ENCODE measurements around the gene ZEB1. TPM values are rescaled to one million over a fixed set of nuclear protein-coding genes. Genes with fewer than 3 reads are reported as not detected.

Gene ZEB1
- total RNA-seq, 8 experiments from 2014 or later: 14.8 to 104 (median 50.3) TPM

GRCh38 chr10:31321396-31321941 is 2.5 kb downstream of the ZEB1 start:
- in situ Hi-C loops (cut with MboI; ENCODE audit: low pct_unique_long_range_greater_than_20kb in 2 of 9, low sequenced_read_pairs in 9 of 9, unreplicated experiment in 9 of 9): loop anchor here in 2 of 9 experiments (25.0 kb wide), 1 partner anchor 534 kb away; no protein-coding TSS in a partner anchor
- 0 to 35% (median 6%) methylated on average over 1 to 10 of the region's 10 CpGs; no CpG with 5 or more reads in 1 of the 10 experiments for WGBS, 10 experiments
- no peak for ATAC-seq (replicated peaks in 6 of 8)
- Histone ChIP-seq H3K4me3 (peak overlapping the region; percentile 88 to 100 (median 99)), H3K4me1 (replicated peaks in 1 of 2) (peaks cover 0 to 3% of the 10 kb centered on the region in 2 donors), H3K27ac (peak overlapping the region; percentile 75 to 84)

GRCh38 chr10:31322647-31323046 is 3.6 kb downstream of the ZEB1 start:
- WGBS, 10 experiments: 0 to 100% (median 45%) methylated on average over 1 to 2 of the region's 2 CpGs; no CpG with 5 or more reads in 1 of the 10 experiments
- ATAC-seq (replicated peaks in 6 of 8): peak in 2 of 8 experiments; percentile 18 to 23
- H3K4me1 ChIP-seq (replicated peaks in 1 of 2): peaks cover 0 to 3% of the 10 kb centered on the region in 2 donors
- H3K27ac ChIP-seq: peak overlapping the region in 1 of 2 donors; percentile 84
- in situ Hi-C loops (cut with MboI; ENCODE audit: low pct_unique_long_range_greater_than_20kb in 2 of 9, low sequenced_read_pairs in 9 of 9, unreplicated experiment in 9 of 9): loop anchor here in 2 of 9 experiments (25.0 kb wide), 1 partner anchor 535 kb away; no protein-coding TSS in a partner anchor
- H3K4me3 ChIP-seq: peak overlapping the region; percentile 88 to 100 (median 99)

DNA sequence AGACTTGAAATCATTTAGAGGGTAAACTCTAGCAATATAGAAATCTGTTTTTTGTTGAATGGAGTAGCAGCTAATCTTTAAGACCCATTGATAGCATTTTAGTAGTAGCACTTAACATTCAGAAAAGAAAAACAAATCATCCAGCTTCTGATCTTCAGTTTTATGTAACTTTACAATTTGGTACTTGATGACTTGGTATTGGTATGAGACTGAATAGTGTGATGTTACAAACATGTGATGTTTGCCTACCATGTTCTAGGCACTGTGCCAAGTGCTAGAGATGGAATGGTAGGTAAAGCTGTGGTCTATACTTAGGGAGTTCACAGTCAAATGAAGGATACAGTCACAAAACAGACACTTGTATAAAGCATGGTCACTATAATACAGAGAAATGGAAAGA is 21.3 kb downstream of the ZEB1 start:
- peak in 1 of 8 experiments; percentile 66 for ATAC-seq (replicated peaks in 6 of 8)
- Histone ChIP-seq H3K27ac (no peak overlapping the region), H3K4me3 (no peak overlapping the region), H3K4me1 (replicated peaks in 1 of 2) (peaks cover 0 to 12% of the 10 kb centered on the region in 2 donors)
- in situ Hi-C loops (cut with MboI; ENCODE audit: low pct_unique_long_range_greater_than_20kb in 2 of 9, low sequenced_read_pairs in 9 of 9, unreplicated experiment in 9 of 9): loop anchor here in 1 of 9 experiments (25.0 kb wide), 1 partner anchor 472 kb away; no protein-coding TSS in a partner anchor

GRCh38 chr10:31341552-31341951 is 22.5 kb downstream of the ZEB1 start:
- H3K4me1 ChIP-seq (replicated peaks in 1 of 2): peaks cover 0 to 12% of the 10 kb centered on the region in 2 donors
- in situ Hi-C loops (cut with MboI; ENCODE audit: low pct_unique_long_range_greater_than_20kb in 2 of 9, low sequenced_read_pairs in 9 of 9, unreplicated experiment in 9 of 9): loop anchor here in 1 of 9 experiments (25.0 kb wide), 1 partner anchor 471 kb away; no protein-coding TSS in a partner anchor
- 30 to 100% (median 94%) methylated on average over 1 of the region's 1 CpG for WGBS, 10 experiments
- no peak overlapping the region for H3K27ac ChIP-seq
- H3K4me3 ChIP-seq: no peak overlapping the region
- no peak for ATAC-seq (replicated peaks in 6 of 8)

DNA sequence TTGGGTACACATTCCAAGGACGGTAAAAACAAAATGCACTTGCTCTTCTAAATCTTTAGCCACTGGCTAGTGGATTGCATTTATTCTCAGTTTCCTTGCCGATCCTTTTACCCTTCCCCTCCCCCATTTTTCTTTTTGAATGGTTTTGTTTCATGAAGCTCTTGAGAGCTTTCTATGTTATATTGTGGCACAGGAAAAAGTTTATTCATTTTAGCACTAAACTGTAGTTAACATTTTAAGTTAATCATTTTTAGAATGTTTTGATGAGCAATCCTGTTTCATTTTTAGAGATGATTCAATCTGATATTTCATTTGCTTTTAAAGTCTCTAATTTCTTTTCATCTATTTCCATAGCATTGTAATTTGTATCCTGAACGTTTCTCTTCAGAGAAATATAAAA is 24.0 kb downstream of the ZEB1 start:
- ATAC-seq (replicated peaks in 6 of 8): no peak
- in situ Hi-C loops (cut with MboI; ENCODE audit: low pct_unique_long_range_greater_than_20kb in 2 of 9, low sequenced_read_pairs in 9 of 9, unreplicated experiment in 9 of 9): loop anchor here in 1 of 9 experiments (25.0 kb wide), 1 partner anchor 469 kb away; no protein-coding TSS in a partner anchor
- H3K4me3 ChIP-seq: no peak overlapping the region
- WGBS, 10 experiments: 0 to 60% (median 44%) methylated on average over 1 to 3 of the region's 3 CpGs; no CpG with 5 or more reads in 1 of the 10 experiments
- H3K4me1 ChIP-seq (replicated peaks in 1 of 2): peaks cover 0 to 12% of the 10 kb centered on the region in 2 donors
- no peak overlapping the region for H3K27ac ChIP-seq

DNA sequence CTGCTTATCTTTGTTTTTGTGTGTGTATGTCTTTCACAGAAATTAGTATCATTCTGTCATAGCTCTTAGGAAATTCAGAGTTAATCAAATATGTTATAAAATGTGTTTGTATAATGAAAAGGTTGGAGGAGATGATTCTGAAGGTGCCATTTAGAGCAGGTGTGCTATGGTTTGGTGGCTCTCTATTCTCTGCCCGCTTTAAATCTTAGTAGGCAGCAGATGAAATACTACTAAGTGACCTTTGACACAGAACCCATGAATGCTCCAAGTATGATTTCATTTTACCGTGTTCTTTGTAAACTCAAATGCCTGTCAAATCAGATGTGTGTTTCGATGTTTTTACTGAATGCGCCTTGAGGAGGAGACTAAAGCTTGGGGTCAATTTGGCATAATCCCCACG is 24.5 kb downstream of the ZEB1 start:
- H3K27ac ChIP-seq: no peak overlapping the region
- peak in 4 of 8 experiments; percentile 21 to 46 (median 34) for ATAC-seq (replicated peaks in 6 of 8)
- in situ Hi-C loops (cut with MboI; ENCODE audit: low pct_unique_long_range_greater_than_20kb in 2 of 9, low sequenced_read_pairs in 9 of 9, unreplicated experiment in 9 of 9): loop anchor here in 1 of 9 experiments (25.0 kb wide), 1 partner anchor 469 kb away; no protein-coding TSS in a partner anchor
- WGBS, 10 experiments: 0 to 89% (median 64%) methylated on average over 1 to 5 of the region's 5 CpGs; no CpG with 5 or more reads in 1 of the 10 experiments
- H3K4me3 ChIP-seq: no peak overlapping the region
- peaks cover 0 to 12% of the 10 kb centered on the region in 2 donors for H3K4me1 ChIP-seq (replicated peaks in 1 of 2)

DNA sequence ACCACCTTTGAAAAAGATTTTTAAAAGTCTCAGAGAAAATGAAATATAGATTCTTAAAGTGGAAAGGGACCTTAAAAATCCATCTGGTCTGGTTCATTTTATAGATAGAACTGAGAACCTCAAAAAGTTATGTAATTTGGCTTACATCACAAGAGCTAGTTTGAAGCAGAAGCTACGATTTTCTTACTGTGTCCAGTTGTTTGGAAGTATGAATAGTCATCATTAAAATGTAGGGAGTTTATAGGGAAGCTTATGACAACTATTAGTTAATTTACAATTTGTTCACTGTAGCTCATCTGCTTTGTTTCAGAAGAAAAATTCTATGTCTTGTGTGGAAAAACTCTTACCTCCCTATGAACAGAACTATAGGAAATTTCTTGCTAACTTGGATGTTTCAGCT is 26.9 kb downstream of the ZEB1 start:
- 25 to 100% (median 71%) methylated on average over 1 of the region's 1 CpG; no CpG with 5 or more reads in 1 of the 10 experiments for WGBS, 10 experiments
- no peak for ATAC-seq (replicated peaks in 6 of 8)
- no peak overlapping the region for H3K4me3 ChIP-seq
- H3K27ac ChIP-seq: no peak overlapping the region
- H3K4me1 ChIP-seq (replicated peaks in 1 of 2): peaks cover 0 to 15% of the 10 kb centered on the region in 2 donors
- in situ Hi-C loops (cut with MboI; ENCODE audit: low pct_unique_long_range_greater_than_20kb in 2 of 9, low sequenced_read_pairs in 9 of 9, unreplicated experiment in 9 of 9): loop anchor here in 1 of 9 experiments (25.0 kb wide), 1 partner anchor 466 kb away; no protein-coding TSS in a partner anchor

- 63 to 100% (median 92%) methylated on average over 1 of the region's 1 CpG; no CpG with 5 or more reads in 3 of the 10 experiments for WGBS, 10 experiments
- Histone ChIP-seq H3K4me1 (replicated peaks in 1 of 2) (peaks cover 0 to 15% of the 10 kb centered on the region in 2 donors), H3K4me3 (no peak overlapping the region), H3K27ac (no peak overlapping the region)
- in situ Hi-C loops (cut with MboI; ENCODE audit: low pct_unique_long_range_greater_than_20kb in 2 of 9, low sequenced_read_pairs in 9 of 9, unreplicated experiment in 9 of 9): loop anchor here in 1 of 9 experiments (25.0 kb wide), 1 partner anchor 465 kb away; no protein-coding TSS in a partner anchor
- no peak for ATAC-seq (replicated peaks in 6 of 8)
Measured at GRCh38 chr10:31346953-31347352, 27.9 kb downstream of the ZEB1 start.

- in situ Hi-C loops (cut with MboI; ENCODE audit: low pct_unique_long_range_greater_than_20kb in 2 of 9, low sequenced_read_pairs in 9 of 9, unreplicated experiment in 9 of 9): loop anchor here in 1 of 9 experiments (25.0 kb wide), 1 partner anchor 465 kb away; no protein-coding TSS in a partner anchor
- ATAC-seq (replicated peaks in 6 of 8): no peak
- Histone ChIP-seq H3K4me3 (no peak overlapping the region), H3K4me1 (replicated peaks in 1 of 2) (peaks cover 0 to 15% of the 10 kb centered on the region in 2 donors), H3K27ac (no peak overlapping the region)
Measured at GRCh38 chr10:31347705-31348104, 28.7 kb downstream of the ZEB1 start.

DNA sequence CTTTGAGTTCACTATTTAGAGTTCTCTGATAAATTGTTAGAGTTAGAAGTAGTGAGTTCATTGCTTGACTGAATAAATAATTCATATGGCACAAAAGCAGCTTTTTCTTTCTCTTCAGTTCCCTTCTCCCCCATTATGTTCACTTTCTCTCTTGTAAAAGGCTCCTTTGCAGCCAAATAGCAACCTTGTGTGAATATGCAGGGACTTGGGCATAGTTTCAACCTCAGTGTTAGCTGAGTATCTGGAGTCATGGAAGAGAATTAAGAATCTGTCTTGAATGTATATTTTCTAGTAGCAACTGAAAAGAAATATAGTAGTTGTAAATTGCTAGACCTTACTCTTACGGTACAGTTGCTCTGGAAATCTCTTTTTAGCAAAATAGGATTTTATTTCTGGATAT is 31.9 kb downstream of the ZEB1 start:
- Histone ChIP-seq H3K27ac (no peak overlapping the region), H3K4me3 (no peak overlapping the region), H3K4me1 (replicated peaks in 1 of 2) (peaks cover 0 to 4% of the 10 kb centered on the region in 2 donors)
- ATAC-seq (replicated peaks in 6 of 8): peak in 3 of 8 experiments; percentile 20 to 79 (median 52)
- 14 to 100% (median 71%) methylated on average over 1 of the region's 1 CpG for WGBS, 10 experiments
- in situ Hi-C loops (cut with MboI; ENCODE audit: low pct_unique_long_range_greater_than_20kb in 2 of 9, low sequenced_read_pairs in 9 of 9, unreplicated experiment in 9 of 9): no loop called here

DNA sequence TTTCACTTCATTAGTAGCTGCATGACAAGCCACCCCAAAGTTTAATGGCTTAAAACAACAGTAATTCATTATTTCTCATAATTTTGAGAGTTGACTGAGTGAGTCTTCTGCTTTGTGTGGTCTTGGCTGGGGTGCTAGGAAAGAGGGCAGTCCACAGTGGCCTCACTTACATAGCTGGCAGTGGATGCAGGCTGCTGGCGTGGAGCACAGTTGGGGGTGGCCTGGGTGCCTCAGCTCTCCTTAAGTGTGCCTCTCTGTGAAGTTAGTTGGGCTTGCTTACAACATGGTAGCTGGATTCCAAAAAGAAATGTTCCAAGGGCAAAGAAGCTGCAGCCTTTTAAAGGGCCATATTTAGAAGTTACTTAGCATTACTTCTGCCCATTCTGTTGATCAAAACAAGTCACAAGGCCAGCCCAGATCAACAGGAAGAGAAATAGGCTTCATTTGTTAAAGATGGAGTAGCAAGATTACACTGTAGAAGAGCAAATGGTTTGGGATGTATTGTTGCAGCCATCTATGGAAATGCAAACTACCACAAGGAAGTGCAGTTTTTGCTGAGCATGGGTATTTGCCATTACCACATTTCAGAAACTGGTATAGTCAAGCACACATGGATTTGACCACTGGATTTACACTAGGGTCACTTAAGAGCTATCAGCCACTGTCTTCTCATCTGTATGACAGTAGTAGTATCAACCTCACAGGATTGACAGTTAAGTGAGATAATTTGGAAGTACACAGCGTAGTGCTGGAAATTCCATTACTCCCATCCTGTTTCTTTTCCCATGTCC is 33.6 kb downstream of the ZEB1 start:
- in situ Hi-C loops (cut with MboI; ENCODE audit: low pct_unique_long_range_greater_than_20kb in 2 of 9, low sequenced_read_pairs in 9 of 9, unreplicated experiment in 9 of 9): no loop called here
- WGBS, 10 experiments: 93 to 100% (median 100%) methylated on average over 1 to 2 of the region's 2 CpGs; no CpG with 5 or more reads in 2 of the 10 experiments
- Histone ChIP-seq H3K4me1 (replicated peaks in 1 of 2) (peaks cover 0 to 4% of the 10 kb centered on the region in 2 donors), H3K4me3 (no peak overlapping the region), H3K27ac (no peak overlapping the region)
- ATAC-seq (replicated peaks in 6 of 8): no peak

DNA sequence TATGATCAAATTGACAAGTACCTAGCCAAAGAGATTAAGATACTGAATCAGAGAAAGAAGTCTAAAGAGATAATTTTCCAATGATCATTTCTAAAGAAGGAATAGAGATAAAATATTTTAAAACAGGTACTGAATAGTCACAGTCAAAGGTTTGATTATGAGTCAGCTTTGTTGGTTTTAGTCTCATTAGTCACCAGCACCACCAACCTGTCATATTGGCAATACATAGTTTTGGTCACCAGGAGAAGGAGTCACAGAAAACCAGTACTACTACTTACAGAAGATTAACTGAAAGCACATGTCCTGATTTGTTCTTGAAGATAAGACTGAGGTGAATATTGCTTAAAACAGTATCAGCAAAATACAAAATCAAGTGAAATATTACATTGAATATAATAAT is 34.6 kb downstream of the ZEB1 start:
- in situ Hi-C loops (cut with MboI; ENCODE audit: low pct_unique_long_range_greater_than_20kb in 2 of 9, low sequenced_read_pairs in 9 of 9, unreplicated experiment in 9 of 9): no loop called here
- Histone ChIP-seq H3K4me1 (replicated peaks in 1 of 2) (peaks cover 0 to 4% of the 10 kb centered on the region in 2 donors), H3K4me3 (no peak overlapping the region), H3K27ac (no peak overlapping the region)
- ATAC-seq (replicated peaks in 6 of 8): peak in 2 of 8 experiments; percentile 15 to 54

All from motor neuron (in vitro differentiated cells).